Measurements from ENCODE around the gene ITGB2. TPM values are rescaled to one million over a fixed set of nuclear protein-coding genes. Genes with fewer than 3 reads are reported as not detected.

Gene ITGB2
- 0.15 to 1.4 TPM (median 0.87 TPM) in 3 replicates for total RNA-seq
- long read RNA-seq = 0 reads

DNA sequence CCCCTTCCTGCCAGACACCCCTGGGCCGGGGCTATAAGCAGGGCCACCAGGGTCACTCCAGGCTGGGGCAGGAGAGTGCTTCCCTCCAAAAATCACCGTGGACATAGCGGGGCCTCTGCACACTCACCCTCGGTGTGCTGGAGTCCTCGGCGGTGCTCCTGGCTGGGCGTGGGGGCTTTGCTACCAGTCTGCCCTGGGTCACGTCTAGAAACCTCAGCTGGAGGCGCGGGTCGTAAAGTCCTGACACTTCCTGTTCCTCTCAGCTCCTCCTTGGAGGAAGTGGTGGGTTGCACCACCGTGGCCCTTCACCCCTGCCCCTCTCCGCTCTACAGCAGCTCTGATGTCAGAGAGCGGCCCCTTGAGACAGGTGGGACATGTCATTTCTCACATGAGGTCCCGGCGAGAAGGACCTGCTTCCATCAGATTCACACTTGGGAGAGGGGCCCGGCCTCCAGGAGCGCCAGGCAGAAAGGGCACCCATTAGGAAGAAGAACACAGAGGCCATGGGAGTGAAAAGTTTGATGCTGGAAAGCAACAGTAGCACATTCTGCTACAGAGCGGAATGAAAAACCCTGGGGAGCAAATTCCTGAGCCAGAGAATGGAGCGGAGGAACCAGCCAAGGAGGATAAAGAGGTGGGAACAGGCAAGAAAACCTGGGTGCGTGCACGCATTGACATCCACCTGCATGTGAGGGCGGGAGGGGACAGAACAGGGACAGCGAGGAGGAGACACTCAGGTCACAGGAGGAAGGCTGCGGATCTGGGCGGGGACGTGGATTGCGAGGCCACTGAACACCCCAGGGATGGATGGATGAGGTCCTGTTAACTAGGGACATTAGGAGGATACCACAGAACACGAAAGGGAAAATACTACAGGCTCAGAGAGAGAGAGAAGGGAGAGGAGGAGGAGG is at the start of gene ITGB2:
Gene ITGB2 (minus strand): TSS at position 206 of the 911 bp plus-strand sequence. CDS start 10,117 bp downstream, outside the sequence.
- H3K4me1 Mint-ChIP-seq (ENCODE audit: low read depth) = peaks cover 6% of the 10 kb centered on the region
- H3K27me3 Mint-ChIP-seq (ENCODE audit: low read depth) = peaks cover 68% of the 10 kb centered on the region
- peaks cover 4% of the 10 kb centered on the region for H3K36me3 Mint-ChIP-seq (ENCODE audit: low read depth)
- no peak within 1 kb of the TSS for H3K27ac Mint-ChIP-seq (ENCODE audit: unreplicated experiment)
- TF ChIP-seq CTCF (IDR thresholded peaks at IDR 0.05) = no peak
- DNase-seq (ENCODE audit: low spot score) = no peak
- no peaks in the 10 kb centered on the region for H3K9me3 Mint-ChIP-seq (ENCODE audit: low read depth)
- H3K4me3 Mint-ChIP-seq (ENCODE audit: unreplicated experiment) = no peak within 1 kb of the TSS

GRCh38 chr21:44969931-44970755 is 49.4 kb upstream of the ITGB2 start:
- DNase-seq (ENCODE audit: low spot score) = no peak
- H3K4me3 Mint-ChIP-seq (ENCODE audit: unreplicated experiment) = no peak overlapping the region
- H3K36me3 Mint-ChIP-seq (ENCODE audit: low read depth) = peaks cover 7% of the 10 kb centered on the region
- H3K27ac Mint-ChIP-seq (ENCODE audit: unreplicated experiment) = peak overlapping the region; percentile 88
- H3K27me3 Mint-ChIP-seq (ENCODE audit: low read depth) = no peaks in the 10 kb centered on the region
- TF ChIP-seq CTCF (IDR thresholded peaks at IDR 0.05) = no peak
- peaks cover 69% of the 10 kb centered on the region for H3K4me1 Mint-ChIP-seq (ENCODE audit: low read depth)
- peaks cover 3% of the 10 kb centered on the region for H3K9me3 Mint-ChIP-seq (ENCODE audit: low read depth)

- Mint-ChIP-seq H3K36me3 (ENCODE audit: low read depth) (peaks cover 9% of the 10 kb centered on the region), H3K27ac (ENCODE audit: unreplicated experiment) (peak overlapping the region; percentile 88), H3K27me3 (ENCODE audit: low read depth) (no peaks in the 10 kb centered on the region), H3K4me1 (ENCODE audit: low read depth) (peaks cover 78% of the 10 kb centered on the region), H3K4me3 (ENCODE audit: unreplicated experiment) (peak overlapping the region; percentile 8), H3K9me3 (ENCODE audit: low read depth) (peaks cover 3% of the 10 kb centered on the region)
- peak; percentile 12 for TF ChIP-seq CTCF (IDR thresholded peaks at IDR 0.05)
- no peak for DNase-seq (ENCODE audit: low spot score)
These were observed 48.5 kb upstream of the ITGB2 start for GRCh38 chr21:44969066-44969670.

DNA sequence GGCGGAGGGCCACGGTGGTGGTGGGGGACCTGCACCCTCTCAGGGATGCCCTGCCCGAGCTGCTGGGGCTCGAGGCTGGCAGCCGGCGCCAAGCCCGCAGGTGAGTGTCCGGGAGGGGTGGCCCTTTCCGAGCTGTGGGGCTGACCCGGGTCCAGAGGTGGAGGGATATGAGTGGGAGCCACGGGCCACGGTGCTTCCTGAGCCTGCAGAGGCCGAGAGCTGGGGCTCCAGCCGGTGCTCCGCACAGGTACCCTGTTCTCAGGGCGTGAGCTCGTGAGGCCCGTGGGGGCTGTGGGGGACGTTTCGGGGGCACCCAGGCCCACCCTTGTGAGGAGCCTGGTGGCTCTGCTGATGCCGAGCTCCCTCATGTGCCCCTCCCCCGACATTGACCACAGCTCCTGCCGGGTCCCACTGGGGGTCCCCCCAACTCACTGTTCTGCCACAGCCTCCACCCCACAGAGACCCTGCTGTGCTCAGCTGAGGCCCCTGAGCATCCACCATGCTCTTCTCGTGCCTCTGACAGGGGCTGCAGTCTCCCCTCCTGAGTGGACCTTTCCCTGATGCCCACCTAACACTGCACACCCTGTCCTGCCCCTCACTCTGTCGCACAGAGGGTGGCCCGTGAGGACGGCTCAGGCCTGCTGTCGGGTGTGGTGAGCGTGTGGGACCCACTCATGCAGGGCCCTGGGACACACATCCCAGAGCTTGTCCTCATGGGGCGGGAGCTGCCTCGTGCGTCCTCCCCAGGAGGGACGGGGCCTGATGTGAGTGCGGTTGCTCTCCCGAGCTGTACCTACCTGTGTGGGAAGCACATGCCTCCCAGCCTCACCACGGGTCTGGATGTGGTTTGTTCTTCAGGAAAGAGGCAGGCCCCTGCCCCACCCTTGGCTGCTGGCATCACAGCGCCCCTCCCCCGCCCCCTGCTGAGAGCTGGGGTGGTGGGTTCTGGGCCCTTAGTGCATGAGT is 46.7 kb upstream of the ITGB2 start:
- Mint-ChIP-seq H3K9me3 (ENCODE audit: low read depth) (peaks cover 3% of the 10 kb centered on the region), H3K36me3 (ENCODE audit: low read depth) (peaks cover 10% of the 10 kb centered on the region), H3K27ac (ENCODE audit: unreplicated experiment) (no peak overlapping the region), H3K4me3 (ENCODE audit: unreplicated experiment) (no peak overlapping the region), H3K4me1 (ENCODE audit: low read depth) (peaks cover 85% of the 10 kb centered on the region), H3K27me3 (ENCODE audit: low read depth) (no peaks in the 10 kb centered on the region)
- DNase-seq (ENCODE audit: low spot score) = no peak
- no peak for TF ChIP-seq CTCF (IDR thresholded peaks at IDR 0.05)

Measured in chondrocyte (in vitro differentiated cells).